Glomerular visceral epithelial cell (primary cell): ENCODE data around the gene SPOUT1.
A peak's percentile ranks its signal among the peaks of the same experiment; 100 is the strongest.
"Not testable (repeated sequence)": the region's sequence is repeated elsewhere in the genome, so short reads cannot be mapped to it uniquely, and the experiment has no call there.

ENCODE experiments used
- DNase-seq: peaks from one replicate; pipeline ENCODE4 v3.0.0-alpha.2; 2016; ENCODE audit errors: extremely low spot score

The SPOUT1 gene, protein sequence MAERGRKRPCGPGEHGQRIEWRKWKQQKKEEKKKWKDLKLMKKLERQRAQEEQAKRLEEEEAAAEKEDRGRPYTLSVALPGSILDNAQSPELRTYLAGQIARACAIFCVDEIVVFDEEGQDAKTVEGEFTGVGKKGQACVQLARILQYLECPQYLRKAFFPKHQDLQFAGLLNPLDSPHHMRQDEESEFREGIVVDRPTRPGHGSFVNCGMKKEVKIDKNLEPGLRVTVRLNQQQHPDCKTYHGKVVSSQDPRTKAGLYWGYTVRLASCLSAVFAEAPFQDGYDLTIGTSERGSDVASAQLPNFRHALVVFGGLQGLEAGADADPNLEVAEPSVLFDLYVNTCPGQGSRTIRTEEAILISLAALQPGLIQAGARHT

GRCh38 chr9:128829477-128830251 lies at the start of gene SPOUT1:
Gene SPOUT1 (minus strand): TSS chr9:128829794. CDS start chr9:128829780, 14 bp downstream.
- peak; percentile 92 for DNase-seq

DNA sequence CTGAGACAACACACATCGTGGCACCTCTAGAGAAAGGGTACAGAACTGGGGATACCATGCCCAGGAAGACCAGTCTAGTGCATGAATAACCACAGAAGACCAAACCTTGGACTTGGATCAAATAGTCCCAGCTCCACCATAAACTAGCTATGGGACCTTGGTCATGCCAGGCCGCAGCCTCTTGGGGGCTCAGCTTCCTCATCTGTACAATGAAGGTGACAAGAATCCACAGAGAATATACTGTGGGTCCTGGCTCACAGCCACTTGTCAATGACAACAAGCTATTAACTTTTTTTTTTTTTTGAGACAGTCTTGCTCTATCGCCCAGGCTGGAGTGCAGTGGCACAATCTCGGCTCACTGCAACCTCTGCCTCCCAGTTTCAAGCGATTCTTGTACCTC lies 48.3 kb upstream of the SPOUT1 start:
- no peak for DNase-seq

GRCh38 chr9:128870941-128871265 lies 41.3 kb upstream of the SPOUT1 start:
- not testable (repeated sequence) for DNase-seq

GRCh38 chr9:128870128-128870940 lies 40.7 kb upstream of the SPOUT1 start:
- no peak for DNase-seq

DNA sequence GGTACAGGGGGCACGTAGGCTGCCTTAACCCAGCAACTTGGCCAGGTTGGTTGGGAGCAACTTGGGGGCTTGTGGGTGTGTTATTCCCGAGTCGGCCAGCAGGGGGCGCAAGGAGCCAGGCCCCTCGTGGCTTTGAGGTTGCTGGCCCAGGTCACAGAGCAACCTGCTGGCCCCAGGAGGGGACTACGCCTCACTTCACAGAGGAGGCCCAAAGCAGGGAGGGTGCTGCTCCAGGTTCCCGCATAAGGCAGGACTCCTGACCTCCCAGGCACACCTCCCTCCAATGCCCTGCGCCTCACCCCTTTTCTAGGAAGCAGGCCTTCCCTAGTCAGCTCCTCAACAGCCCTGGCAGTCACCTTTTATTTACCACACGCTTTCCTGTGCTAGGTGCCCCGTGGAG lies 34.1 kb upstream of the SPOUT1 start:
- peak; percentile 81 for DNase-seq

GRCh38 chr9:128862401-128862851 lies 32.8 kb upstream of the SPOUT1 start:
- no peak for DNase-seq

GRCh38 chr9:128861501-128861900 lies 31.9 kb upstream of the SPOUT1 start:
- no peak for DNase-seq

DNA sequence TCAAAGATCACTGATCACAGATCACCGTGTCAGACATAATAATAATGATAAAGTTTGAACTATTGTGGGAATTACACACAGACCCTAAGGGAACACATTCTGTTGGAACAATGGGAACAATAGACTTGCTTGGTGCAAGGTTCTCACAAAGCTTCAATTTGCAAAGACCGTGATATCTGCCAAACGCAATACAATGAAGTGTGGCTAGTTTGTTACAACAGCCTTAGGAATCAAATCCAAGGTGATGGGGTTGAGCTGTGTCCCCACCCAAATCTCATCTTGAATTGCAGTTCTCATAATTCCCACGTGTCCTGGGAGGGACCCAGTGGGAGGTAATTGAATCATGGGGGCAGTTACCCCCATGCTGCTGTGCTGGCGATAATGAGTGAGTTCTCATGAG lies 31.3 kb upstream of the SPOUT1 start:
- no peak for DNase-seq

DNA sequence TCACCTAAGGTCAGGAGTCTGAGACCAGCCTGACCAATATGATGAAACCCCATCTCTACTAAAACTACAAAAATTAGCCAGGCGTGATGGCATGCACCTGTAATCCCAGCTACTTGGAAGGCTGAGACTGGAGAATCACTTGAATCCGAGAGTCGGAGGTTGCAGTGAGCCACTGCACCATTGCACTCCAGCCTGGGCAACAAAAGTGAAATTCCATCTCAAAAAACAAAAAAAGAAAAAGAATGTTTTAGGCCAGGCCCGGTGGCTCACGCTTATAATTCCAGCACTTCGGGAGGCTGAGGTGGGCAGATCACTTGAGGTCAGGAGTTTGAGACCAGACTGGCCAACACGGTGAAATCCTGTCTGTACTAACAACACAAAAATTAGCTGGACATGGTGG lies 28.9 kb upstream of the SPOUT1 start:
- not testable (repeated sequence) for DNase-seq

DNA sequence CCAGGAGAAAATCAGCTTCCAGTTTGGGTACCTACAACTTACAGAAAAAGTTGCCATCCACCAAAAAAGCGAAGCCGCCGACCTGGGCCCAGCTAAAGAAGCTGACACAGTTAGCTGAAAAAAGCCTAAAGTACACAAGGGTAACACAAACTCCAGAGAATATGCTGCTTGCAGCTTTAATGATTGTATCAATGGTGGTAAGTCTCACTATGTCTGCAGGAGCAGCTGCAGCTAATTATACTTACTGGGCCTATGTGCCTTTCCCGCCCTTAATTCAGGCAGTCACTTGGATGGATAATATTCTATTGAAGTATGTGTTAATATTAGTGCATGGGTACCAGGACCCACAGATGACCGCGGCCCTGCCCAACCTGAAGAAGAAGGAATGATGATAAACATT lies 24.9 kb upstream of the SPOUT1 start:
- DNase-seq: not testable (repeated sequence)

DNA sequence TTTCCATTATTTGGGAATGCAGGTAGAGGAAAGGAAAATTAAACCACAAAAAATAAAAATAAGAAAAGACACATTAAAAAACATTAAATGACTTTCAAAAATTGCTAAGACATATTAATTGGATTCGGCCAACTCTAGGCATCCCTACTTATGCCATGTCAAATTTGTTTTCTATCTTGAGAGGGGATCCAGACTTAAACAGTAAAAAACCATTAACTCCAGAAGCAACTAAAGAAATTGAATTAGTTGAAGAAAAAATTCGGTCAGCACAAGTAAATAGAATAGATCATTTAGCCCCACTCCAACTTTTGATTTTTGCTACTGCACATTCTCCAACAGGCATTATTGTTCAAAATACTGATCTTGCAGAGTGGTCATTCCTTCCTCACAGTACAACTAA lies 23.1 kb upstream of the SPOUT1 start:
- DNase-seq: not testable (repeated sequence)

DNA sequence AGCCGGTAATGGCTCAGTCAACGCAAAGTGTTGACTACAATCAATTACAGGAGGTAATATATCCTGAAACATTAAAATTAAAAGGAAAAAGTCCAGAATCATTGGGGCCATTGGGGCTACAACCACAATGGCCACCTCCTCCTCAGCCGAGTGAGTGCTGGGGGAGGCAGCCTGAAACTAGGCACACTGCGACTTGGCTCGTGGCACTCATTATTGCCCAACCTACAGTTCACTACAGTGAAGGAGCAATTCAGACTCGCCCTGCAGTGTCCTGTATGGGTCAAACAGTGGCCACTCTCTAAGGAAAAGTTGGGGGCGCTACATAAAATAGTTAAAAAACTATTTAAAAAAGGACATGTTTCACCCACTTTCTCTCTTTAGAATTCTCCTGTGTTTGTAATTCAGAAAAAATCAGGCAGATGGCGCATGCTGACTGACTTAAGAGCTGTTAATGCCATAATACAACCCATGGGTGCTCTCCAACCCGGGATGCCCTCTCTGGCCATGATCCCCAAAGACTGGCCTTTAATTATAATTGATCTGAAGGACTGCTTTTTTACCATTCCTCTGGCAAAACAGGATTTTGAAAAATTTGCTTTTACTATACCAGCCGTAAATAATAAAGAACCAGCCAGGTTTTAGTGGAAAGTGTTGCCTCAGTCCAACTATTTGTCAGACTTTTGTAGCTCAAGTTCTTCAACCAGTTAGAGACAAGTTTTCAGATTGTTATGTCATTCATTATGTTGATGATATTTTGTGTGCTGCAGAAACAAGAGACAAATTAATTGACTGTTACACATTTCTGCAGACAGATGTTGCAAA lies 22.4 kb upstream of the SPOUT1 start:
- DNase-seq: peak; percentile 36

GRCh38 chr9:128851024-128851423 lies 21.4 kb upstream of the SPOUT1 start:
- DNase-seq: not testable (repeated sequence)

GRCh38 chr9:128847803-128848202 lies 18.2 kb upstream of the SPOUT1 start:
- DNase-seq: no peak

GRCh38 chr9:128846680-128847030 lies 17.1 kb upstream of the SPOUT1 start:
- DNase-seq: no peak

- DNase-seq: no peak
These were observed 15.8 kb upstream of the SPOUT1 start for GRCh38 chr9:128845186-128845931.

DNA sequence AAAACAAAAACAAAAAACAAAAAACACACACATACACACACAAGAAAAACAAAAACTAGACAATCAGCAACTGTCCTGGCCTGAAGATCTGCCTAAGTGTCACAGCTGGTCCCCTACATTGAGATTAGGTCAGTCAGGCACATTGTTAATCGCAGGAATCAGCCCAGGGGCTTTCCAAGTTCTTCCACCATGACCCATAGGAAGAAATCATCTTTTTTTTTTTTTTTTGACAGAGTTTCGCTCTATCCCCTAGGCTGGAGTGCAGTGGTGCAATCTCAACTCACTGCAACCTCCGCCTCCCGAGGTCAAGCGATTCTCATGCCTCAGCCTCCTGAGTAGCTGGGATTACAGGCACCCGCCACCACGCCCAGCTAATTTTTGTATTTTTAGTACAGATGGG lies 13.6 kb upstream of the SPOUT1 start:
- not testable (repeated sequence) for DNase-seq

GRCh38 chr9:128841694-128842492 lies 12.3 kb upstream of the SPOUT1 start:
- no peak for DNase-seq

GRCh38 chr9:128840524-128840923 lies 10.9 kb upstream of the SPOUT1 start:
- no peak for DNase-seq

GRCh38 chr9:128838338-128838737 lies 8.7 kb upstream of the SPOUT1 start:
- no peak for DNase-seq
